CD4-positive, alpha-beta T cell treated with Interferon gamma for 1 hour (primary cell): ENCODE measurements around the gene TEX11.

Source experiments
- DNase-seq: peaks from one replicate; pipeline ENCODE4 v3.0.0-alpha.2; 2020

Gene TEX11

DNA sequence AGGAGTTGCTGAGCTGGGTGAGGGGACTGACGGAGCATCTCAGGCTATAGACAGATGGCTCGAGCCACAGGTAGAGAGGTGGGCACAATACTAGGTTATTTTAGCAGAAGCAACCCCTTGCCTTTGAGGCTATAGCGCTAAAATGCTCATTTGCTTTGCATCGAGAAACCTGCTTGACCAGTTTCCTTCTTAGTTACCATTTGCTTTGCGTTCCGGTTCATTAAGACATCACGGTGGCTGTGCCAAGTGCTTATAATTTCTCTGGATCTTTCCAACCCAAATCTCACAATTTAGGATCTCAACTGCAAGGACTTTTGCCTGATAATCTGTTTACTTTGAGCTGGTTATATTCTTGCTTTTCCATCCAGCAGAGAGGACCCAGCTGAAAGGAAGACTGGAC is 423.0 kb downstream of the TEX11 start:
- no peak for DNase-seq

DNA sequence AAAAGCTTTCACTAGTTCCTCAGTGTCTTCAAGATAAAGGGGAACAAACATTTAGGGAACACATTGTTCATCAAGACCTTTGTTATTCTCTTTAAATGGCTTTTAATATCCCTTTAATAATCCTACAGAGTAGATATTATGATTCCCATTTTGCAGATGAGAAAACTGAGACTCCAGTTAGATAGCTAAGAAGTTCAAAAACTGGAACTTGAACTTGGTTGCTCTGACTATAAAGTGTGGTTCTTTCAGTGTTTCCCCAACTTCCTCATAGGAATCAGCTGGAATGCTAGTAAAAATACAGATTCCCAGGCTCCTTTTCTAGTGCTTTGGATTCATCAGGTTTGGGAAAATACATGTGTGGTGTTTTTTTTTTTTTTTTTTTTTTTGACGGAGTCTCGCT is 426.2 kb downstream of the TEX11 start:
- no peak for DNase-seq

DNA sequence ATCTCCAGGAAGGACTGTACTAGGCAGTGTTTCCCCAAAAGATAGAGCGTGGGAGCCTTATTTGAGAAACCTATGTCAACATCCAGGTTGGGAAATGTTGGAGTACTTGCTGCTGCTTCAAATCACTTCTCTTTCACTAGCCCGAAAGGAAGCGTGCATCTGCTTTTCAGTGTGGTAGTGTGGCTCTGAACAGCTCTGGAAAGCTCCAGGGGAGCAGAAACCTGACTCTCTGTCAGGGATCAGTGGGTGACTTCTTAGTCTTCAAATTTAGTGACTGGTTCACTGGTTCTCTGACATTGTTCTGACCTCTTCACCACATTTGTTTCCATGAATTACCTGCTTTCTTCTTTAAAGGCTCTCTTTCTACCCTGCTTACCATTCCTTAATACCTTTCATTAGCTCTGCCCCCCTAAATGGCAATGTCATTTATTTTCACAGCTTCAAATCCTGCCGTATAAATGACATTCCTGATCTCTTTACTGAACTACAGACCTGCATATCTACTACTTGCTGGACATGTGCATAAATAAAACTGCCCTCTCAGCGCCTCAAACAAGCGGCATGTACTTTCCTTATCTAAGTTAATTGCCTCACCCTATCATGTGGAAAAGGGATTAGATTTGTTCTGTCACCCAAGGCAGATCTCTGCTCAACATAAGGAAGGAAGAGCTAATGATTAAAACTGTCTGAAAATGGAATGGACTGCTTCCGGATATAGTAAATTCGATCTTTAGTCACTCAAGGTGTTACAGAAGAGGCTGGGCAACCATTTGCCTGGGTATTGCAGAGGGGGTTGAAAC is 426.8 kb downstream of the TEX11 start:
- DNase-seq = no peak

DNA sequence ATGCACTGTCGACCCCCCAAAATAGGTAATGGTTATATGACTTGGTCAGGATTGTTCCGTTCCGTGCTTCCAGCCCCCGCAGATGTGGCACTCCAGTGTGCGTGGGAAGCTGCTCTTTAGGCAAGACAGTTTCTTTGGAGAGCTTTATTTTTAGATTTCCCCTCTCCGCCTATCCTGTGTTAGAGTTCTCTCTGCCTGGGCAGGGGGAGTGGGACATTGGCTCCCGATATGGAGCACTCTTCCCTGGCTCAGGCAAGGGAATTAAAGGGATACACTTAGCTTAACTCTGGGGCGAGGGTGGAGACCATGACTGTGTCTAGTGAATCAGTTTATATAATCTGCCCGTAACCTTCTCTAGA is 427.9 kb downstream of the TEX11 start:
- DNase-seq = no peak

DNA sequence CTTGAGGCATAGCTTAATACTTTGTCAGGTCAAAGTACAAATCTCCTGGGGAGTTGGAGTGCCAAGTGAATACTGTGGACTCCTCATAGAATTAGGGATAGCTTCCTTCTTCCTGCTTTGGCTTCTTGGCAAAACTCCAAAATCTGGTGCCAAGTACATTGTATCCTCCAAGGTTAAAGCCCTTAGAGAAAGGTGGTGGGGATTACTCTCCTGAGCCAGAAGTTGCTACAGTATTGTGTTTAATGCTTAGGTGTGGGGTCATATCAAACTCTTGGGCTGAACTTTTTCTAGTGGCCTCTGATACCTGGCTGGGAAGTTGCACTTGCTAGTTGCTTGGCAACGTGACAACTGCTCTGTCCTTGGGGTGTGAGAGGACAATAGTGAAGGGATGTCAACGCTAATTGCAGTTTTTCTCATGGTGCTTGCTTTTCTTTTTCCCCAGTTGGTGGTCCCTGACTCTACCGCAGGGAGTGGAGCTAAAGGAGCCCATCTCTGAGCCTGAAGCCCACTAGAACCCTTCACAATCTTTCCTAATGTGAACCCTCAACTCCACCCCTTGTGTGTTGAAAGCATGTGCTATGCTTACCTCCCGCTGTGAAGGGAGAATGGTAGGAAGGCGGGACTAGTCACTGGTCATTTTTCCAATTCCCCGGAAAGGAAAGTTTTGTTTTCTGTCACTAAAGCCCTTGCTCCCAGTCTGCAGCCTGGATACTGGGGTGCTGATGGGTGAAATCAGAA is 428.4 kb downstream of the TEX11 start:
- no peak for DNase-seq

DNA sequence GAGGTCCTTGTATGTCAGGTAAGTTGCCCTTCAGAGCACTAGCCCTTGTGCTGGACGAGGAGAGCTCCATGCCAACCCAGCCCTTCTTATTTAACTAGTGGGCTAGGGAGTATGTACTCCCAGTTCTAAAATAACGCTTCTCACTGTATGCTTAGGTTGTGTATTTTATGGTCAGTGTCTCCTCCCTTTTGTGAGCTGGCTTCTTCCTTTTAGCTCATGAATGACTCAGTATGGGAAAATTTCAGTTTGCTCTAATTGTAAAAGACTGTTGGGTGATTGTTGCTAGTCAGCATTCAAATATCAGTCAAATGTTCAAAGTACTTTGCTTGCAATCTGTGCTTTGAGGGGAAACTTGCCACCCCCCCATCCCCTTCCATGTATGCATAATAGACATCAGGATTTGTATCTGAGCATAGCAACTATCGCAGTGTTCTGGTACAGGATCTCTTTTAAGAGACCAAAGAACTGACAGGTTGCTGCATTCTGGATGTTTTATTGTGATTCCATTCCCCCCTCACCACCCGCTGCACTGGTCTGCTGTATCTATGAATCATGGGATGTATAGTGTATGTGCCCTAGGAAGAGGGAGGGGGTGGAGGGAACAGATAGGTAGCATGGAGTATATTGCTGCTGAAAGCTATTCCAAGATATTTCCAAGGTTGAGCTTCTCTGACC is 429.1 kb downstream of the TEX11 start:
- DNase-seq = no peak
